SK-N-MC (cell line): ENCODE data around the gene ARHGAP22.

Experiments used
- EZH2 ChIP-seq: fragments of 200-600 bp; sonication (generic); IDR thresholded peaks from one replicate; pipeline ENCODE4 v1.6.1; 2017; ENCODE audit warnings: antibody characterized with exemption
- FOXP2 ChIP-seq: optimal IDR thresholded peaks from 2 replicates; pipeline ENCODE3; 2011; ENCODE audit warnings: mild to moderate bottlenecking, moderate library complexity; ENCODE audit not compliant: insufficient read depth; ENCODE audit errors: extremely low read length, control extremely low read depth
- POLR2AphosphoS5 ChIP-seq: IDR thresholded peaks from 2 replicates; pipeline ENCODE4 v1.6.1; 2012; ENCODE audit warnings: mild to moderate bottlenecking, low read depth, low read length, borderline replicate concordance

DNA sequence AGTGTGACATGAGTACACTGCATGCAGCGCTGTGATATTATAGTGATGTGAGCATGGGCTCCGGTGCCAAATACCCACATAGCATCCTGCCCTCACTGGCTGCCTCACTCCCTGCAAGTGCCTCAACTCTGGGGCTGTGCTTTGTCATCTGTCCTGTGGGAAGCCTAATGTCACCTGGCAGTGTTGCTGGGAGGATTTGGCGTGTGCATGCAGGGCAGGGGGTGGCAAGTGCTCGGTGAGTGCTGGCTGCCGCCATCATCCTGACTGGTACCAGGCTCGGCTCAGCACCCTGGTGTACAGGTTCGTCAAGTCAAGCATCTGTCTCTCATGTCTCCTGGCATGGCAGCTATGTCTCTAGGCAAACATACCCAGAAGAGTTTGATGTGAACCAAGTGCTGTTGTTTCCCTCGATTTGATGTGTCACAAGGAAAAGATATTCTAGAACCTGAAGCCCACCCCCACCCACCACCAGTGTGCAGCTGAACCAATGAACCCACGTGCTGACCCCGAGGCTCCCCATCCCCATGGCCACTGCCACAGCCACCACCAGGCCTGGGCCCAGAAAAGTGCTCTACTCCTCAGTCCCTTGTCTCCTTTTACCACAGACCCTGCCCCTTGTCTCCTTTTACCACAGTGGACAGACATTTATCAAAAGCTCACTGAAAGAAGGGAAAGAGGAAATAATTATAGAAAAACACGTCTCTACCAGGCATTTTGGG lies 162.6 kb downstream of the ARHGAP22 start:
- TF ChIP-seq POLR2AphosphoS5 (no peak), EZH2 (no peak), FOXP2 (no peak)
